ENCODE measurements around the gene FADS6.
A peak's percentile ranks its signal among the peaks of the same experiment; 100 is the strongest.
"Not testable (repeated sequence)": the region's sequence is repeated elsewhere in the genome, so short reads cannot be mapped to it uniquely, and the experiment has no call there.

Gene FADS6

DNA sequence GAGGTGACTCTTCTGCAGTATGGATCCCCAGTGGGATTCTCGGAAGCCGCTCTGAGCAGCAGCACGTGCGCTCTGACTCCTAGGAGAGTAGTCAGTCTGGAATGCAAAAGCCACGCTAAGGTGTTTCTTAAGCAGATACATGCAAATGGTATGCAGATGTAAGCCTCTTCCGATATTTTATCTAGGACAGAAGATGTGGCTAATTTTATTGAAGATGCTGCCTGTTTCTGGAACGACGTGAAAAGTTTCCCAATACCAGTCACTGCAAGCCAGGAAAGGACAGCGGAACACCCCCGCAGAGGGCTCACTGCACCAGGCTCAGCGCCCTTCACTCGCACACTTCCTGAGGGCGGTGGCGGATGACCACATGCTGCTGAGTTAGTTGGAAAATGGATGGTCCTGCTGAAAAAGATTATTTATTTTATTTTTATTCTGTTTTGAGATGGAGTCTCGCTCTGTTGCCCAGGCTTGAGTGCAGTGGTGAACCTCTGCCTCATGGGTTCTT, 10.1 kb downstream of the FADS6 start:
- no peak for DNase-seq

DNA sequence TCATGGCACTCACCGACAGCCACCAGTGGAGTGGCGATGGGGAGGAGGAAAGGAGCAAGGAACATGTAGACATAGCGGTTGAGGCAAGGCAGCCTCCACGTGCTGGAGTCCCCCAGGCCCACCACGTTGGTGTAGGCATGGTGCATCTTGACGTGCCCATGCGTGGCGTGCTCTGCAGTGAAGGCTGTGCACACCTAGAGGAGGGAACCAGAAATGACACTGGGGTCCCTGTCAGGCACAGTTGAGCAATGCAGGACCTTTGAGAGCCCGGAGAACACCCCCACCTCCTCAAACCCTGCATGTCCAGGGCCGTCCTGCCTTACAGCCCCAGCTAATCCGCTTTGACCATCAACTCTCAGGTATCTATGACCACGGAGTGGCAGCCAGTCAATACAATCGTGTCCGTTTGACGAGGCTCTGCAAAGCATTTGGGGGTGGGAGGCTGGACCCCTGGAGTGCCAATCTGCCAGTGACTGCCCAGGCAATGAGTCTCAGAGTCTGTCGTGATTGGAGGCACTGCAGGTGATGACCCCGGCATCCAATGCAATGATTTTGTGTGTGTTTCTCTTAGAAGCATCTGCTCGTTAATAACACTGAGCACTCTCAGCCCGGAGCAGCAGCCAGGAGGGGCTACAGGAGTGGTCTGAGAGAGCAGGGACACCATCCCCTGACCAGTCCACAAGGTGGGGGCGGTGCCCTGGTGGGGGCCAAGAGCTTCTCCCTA, 10.8 kb downstream of the FADS6 start:
- no peak for DNase-seq

DNA sequence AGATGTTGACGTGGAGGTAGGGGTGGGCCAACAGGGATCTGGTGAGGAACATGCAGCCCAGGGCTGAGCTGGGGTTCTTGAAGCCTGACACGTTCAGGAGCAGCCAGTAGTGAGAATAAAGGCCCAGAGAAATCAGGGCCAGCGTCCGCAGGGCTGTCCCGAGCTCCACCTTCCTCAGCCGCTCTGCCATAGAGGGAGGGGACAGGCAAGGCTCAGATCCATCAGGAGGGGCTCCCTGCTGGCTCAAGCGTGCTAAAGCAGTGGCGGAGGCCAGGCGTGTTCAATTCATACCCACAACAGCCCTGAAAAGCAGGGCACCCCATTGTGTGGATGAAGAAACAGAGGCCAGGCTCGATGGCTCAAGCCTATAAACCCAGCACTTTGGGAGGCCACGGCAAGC, 12.4 kb downstream of the FADS6 start:
- DNase-seq: no peak

DNA sequence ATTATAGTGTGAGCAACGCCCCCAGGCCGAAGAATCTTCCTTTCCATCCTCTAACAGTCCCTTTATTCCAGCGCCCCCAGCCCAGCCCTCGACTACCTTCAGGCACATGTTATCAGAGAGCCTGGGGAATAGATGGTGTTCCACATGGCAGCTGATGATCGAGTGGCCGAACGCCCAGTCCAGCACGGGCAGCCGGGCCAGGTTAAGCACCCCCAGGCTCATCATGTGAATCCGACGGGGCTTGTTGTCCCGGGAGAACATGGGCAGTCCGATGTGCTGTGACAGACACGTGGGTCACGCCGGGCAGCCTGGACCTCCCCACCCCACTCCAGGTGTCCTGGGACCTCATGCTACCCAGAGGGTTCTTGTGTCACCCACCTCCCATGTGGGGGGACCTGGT, 14.1 kb downstream of the FADS6 start:
- no peak for DNase-seq

DNA sequence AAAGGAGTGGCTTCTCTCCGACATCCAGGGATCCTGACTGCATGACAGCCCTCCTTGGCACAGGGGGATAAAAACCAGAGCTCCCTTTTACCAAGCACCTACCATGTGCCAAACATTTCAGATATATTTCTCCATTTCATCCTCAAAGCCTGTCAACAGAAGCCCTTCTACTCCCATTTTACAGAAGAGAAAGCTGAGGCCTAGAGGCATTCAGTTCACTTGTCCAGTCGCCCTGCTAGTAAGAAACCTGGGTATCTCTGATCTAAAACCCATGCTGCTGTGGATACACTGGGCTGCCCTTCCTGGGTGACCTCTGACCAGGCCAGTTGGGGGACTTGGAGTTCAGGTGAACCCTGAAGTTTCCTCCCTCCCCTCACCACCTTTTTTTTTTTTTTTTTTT, 14.8 kb downstream of the FADS6 start:
- DNase-seq: no peak

DNA sequence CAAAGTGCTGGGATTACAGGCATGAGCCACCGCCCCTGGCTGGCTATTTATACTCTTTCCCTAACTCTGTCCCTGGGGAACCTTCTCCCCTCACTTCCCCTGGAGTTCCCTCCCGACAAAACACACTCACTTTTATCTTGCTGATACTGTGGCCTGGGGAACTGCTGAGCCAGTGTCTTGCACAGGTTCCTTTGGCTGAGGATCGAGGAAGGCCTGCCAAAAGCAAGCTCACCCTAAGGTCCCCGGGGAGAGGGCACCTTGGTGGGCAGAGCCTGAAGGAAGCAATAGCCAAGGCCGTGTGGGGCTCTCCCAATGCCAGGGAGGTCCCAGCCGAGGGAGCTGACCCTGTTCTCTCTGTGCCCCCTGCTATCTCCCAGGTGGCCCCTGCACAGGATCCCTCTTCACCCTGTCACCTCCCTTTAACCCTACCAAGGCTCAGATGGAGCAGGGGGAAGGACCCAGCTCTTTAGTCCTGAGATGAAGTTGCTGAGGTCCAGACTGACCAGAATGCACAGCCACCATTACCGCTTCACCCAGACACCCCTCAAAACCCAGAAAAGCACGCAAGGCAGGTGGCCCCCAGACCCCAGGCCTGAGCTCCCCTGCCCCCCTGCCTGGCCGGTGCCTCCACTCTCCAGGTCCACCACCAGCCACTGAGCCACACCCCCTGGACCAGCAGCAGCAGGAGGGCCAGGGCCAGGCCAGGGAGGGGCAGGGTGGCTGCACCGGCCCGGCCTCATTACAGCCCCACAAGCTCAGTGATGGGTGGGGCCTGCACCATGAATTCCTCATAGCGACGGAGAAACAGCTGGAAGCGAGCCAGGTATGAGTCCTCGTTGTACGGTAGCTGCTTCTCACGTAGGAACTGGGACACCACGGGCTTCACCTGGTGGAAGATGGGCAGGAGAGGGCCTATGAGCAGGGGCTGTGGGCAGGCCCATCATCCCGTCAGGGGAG, 15.6 kb downstream of the FADS6 start:
- DNase-seq: no peak

DNA sequence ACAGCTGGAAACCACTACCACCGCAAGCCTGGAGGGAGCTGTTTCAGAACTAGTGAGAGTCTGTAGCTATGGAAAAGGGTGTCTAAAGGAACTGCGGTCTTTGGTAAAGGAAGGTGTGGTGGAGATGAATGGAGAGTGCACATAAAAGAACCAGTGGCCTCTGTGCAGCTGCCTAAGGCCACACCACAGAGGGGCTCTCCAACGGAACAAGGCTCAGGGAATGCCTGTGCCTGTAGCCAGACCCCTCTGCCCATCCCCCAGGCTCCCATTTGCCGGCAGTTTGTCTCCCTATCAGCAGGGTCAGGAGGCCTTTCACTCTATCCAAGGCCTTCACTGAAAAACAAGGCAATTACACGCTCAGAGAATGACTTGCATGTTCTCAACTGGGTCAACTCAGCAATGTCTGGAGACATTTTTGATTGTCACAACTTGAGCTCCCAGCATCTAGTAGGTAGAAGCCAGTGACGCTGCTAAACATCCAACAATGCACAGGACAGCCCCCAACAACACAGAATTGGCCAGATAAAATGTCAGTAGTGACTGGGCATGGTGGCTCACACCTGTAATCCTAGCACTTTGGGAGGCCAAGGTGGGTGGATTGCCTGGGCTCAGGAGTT, 17.3 kb downstream of the FADS6 start:
- no peak for DNase-seq

DNA sequence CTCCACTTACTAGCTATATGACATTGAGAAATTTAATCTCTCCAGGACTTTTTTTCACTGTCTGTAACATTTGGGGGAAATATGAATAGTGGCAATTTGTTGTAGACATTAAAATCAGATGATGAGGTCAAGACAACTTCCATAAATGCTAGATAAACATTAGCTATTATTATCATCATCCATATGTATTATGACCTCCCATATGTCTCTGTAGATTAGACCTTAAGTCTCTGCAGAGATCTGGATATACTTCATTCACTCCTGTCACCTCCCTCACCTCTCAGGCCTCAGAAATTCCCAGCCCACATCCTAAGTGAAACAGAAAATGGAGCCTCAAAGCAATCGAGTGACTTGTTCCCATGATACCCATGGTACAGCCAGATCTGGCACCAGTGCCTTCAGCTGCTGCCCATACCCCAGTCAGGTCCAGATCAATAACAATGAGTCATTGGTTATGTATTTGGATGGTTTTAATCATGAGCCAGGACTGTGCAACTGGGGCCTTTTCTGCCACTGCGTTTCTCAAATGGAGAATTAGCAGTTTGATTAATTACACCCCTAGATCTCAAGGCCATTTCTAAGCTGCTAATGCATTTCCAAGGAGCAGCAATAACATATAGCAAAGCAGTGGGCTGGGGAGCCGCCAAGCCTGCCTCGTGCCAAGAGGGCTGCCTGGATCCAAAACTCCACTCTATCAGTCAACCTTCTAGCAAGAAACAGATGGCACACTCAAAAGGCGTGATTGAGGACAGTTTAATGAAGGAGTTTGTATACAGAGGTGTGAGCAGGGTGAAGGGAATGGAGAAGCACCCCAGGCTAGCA, 18.1 kb downstream of the FADS6 start:
- DNase-seq: no peak

DNA sequence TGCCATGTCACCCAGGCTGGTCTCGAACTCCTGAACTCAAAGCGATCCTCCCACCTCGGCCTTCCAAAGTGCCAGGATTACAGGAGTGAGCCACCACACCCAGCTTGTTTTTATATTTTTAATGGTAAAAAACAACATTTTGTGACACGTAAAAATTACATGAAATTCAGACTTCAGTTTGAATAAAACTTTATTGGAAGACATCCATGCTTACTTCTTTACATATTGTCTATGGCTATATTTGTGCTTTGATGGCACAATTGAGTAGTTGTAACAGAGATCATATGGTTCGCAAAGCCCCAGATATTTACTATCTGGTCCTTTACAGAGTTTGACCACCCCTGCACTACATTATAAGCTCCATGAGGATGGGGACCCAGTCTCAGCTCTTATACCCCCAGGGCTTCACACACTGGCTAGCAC, 18.8 kb downstream of the FADS6 start:
- no peak for DNase-seq

DNA sequence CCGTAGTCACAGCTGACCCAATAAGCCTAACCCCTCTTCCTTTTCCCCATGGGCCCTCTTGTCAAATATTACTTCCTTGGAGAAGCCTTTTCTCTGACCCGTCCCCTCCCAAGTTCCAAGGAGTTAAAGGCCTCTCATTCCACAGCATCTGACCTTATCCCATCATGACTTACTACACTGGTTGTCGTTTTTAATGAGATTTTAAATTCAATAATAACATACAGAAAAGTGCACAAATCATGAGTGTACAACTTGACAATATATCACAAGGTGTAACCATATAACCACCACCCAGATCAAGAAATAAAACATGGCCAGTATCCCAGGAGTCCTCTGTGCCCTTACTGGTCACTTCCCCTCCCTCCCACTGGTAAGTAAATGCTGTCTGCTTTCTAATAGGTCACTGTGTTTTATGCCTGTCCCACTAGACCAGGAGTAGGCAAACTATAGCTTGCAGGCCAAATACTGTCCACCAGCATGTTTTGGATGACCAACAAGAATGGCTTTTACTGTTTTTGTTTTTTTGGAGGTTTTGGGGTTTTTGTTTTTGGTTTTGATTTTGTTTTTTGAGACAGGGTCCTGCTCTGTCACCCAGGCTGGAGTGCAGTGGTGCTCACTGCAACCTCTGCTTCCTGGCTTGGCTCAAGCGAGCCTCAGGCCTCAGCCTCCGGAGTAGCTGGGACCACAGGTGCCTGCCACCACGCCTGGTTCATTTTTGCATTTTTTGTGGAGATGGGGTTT, 19.4 kb downstream of the FADS6 start:
- no peak for DNase-seq

DNA sequence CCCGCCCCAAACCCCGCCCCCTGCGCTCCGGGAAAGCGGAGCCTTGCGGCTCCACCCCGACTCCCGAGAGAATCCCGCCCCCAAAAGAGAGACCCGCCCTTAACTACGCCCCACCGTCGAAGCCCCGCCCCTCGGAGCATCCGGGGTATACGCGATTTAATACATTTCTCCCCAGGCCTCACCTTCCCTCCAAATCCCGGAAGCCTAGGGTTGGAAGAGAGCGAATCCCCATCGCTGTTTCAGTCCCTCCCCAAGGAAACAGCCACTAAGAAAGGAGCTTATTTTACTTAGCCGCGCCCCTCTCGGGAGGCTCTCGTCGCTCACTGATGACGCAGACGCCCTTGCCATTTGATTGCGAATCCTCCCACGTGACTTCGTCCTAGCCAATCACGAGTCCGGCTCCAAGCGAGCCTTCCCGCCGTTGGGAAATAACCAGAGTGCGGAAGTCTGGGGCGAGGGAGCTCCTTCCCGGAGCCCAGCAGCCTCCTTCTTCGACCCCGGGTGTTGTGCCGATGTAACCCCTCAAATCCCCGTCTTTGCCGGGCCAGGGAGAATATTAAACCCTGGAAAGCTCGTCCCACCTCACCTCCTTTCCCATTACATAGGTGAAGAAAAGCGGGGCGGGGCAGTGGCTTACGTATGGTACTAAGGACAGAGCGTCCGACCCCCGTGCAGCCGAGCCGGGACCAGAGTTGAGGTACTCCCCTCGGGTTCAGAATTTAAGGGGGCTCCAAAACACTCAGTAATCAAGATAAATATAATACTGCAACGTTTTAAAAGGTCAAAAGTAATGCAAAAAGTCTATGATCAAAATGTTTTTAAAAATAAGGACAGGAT, 20.2 kb downstream of the FADS6 start:
- DNase-seq: peak; percentile 100

DNA sequence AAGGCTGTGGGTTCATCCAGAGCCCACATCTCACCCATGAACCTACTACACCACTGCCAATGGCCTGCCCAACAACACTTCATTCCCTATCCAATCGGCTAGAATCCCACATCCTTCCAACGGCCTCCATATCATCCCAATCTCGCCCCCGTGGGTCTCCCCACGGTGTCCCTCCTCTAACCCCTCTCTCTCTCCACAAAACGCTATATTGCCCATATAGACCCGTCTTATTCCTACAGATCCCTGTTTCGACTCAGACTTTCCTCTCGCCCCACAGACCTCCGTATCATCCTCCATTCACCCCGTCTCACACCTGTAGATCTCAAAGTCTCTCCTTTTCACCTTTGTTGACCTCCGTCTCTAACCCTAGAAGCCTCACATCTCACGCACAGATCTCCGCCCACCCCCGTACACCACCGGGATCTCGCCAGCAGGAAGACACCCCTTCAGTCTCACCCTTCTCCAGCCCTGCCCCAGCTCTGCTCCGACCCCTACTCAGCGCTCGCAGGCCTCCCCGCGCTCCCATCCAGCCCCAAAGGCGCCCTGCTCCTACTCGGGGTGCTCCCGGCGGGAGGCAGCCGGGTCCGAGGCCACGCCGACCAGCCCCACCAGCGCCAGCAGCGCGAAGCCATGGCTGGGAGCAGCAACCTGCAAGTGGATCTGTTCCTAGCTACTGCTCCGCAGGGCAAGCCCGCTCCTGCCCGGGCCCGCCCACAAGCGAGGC, 21.0 kb downstream of the FADS6 start, which contains the start of gene FDXR:
FDXR (minus strand) TSS at position 682 of the 724 bp plus-strand sequence; CDS start at position 632, 50 bp downstream.
- no peak for DNase-seq

DNA sequence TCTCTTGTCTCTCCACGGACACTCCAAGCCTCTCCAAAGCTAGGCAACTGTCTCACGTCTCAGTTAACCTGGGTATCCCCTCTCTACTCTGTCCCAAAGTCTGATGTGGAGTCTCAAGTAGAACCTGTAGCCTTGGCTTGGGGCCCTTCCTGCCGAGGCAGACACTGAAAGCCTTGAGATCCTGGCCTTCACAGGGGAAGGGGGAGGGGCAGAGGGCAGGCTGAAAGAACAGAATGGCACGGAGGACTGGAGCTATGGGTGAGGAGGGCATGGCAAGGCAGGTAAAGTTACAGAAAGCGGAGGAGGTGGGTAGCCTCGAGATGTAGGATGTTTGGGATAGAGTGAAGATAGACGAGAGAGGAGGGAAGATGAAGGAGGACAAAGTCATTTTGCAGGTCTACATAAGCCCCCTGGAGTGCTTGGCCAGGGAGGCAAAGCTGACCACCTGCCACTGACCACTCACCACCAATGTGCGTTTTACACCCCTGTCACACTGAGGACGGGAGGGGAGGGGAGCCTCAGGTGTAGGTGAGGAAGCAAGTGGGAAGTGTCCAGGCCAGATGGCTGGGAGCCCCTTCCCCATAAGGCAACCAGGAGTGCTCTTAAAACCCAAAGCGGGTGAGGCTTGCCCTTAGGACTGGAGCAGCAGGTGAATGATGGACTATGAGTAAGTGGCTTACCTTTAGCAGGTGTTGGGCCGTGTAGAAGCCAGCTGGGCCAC, 21.9 kb downstream of the FADS6 start:
- no peak for DNase-seq

DNA sequence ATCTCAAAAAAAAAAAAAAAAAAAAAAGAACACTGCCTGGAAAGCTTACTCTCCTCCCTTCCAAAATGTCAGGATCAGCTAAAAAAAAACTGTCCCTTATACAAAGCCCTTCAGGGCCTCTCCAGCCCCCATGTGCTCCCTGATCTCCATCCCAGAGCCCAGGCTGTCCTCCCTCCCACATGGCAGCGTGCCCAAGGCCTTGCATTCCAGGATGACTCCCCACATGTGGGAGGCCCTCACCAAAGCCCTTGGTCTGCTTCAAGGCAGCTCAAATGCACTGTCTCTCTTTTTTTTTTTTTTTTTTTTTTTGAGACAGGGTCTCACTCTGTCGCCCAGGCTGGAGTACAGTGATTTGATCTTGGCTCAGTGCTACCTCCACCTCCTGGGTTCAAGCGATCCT, 22.9 kb downstream of the FADS6 start:
- no peak for DNase-seq

DNA sequence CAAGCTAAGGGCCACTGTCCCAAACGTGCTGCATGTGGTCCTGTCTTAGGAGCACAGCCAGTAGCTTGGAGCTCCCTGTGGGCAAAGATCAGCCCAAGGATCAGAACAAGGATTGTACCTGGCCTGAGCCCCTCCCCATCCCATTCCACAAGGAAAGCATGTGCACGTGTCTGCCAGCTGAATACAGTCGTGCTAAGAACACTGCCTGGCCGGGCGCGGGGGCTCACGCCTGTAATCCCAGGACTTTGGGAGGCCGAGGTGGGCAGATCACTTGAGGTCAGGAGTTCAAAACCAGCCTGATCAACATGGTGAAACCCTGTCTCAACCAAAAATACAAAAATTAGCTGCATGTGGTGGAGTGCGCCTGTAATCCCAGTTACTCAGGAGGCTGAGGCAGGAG, 23.4 kb downstream of the FADS6 start:
- DNase-seq: not testable (repeated sequence)

DNA sequence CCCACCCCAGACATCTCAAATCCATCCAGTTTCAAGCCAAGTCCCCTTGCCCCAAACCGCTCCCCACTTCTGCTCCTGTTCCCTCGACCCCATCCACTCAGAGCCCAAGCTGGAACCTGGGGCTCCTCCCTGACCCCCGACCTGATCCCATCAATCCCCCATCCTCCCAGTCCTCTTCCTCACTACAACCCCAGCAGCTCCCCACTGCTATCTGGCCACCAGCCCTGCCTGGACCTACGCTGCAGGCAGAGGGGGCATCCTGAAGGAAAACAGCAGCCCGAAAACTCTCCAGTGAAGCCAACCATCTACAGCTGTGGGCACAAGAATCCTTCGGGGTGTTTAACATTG, 24.6 kb downstream of the FADS6 start:
- no peak for DNase-seq

DNA sequence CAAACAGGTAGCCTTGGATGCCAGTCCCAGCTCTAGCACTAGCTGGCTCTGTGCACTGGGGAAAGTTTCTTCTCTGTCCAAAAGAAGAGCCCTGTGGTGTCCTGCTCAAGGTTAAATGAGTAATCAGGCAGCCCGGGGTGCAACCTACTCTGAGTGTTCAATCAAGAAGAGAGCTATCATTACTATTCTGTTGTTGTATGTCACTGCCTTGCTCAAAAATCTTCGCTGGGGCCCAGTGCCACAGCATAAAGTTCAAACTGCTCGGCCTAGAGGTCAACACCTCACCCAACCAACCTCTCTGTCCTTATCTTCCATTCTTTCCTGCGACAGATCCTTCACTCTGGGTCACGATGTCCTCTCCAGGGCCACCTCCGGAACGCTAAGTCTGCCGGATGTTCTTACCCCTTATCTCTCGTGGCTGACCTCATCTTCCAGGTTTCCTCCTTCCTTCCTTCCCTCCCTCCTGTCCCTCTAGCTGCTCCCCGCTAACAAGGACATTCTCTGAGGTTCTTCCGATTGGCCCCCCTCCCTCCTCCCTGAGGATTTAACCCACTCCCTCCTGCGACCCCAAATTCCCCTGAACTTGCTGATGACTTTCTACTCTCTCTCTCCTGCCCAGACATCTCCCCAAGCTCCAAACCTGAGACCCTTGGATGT, 25.1 kb downstream of the FADS6 start:
- no peak for DNase-seq

DNA sequence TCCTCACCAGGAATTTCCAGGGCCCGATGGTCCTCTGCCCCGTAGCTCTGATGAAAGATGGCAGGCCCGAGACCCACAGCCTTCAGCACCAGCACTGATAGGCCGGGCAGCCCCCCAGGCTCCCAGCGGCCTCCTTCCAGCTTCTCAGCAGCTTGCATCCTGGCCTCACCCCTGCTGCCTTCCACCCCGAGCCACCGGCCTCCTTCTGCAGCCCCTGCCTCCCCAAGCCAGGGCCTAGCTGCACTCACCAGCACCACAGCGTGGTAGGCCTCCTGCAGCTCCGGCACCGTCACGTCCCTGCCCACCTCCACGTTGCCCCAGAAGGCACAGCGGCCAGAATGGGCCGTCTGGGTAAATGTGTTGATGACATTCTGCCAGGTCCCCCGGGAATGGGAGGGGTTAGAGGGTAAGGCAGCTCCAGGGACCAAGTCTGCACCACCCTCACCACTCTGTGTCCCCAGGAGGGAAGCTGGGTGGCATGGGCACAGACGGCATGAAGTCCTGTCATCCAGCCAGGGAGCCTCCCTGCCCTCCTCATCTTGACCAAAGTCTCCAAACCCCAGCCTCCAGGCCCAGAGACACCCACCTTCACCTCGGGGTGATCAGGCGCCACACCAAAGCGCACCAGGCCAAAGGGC, 27.1 kb downstream of the FADS6 start:
- no peak for DNase-seq
